LNCAP (cell line): Measurements from ENCODE around the gene RGL4.

Source experiments
- TF ChIP-seq, protein P1 (sequence below): fragments of 450-650 bp; IDR thresholded peaks from 2 replicates; pipeline ENCODE4 v1.5.1; 2017; ENCODE audit warnings: mild to moderate bottlenecking

Gene RGL4, protein sequence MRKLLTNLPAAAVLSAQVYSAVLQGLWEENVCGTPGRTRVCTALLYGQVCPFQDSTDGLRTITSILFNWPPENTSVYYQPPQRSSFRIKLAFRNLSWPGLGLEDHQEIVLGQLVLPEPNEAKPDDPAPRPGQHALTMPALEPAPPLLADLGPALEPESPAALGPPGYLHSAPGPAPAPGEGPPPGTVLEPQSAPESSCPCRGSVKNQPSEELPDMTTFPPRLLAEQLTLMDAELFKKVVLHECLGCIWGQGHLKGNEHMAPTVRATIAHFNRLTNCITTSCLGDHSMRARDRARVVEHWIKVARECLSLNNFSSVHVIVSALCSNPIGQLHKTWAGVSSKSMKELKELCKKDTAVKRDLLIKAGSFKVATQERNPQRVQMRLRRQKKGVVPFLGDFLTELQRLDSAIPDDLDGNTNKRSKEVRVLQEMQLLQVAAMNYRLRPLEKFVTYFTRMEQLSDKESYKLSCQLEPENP

DNA sequence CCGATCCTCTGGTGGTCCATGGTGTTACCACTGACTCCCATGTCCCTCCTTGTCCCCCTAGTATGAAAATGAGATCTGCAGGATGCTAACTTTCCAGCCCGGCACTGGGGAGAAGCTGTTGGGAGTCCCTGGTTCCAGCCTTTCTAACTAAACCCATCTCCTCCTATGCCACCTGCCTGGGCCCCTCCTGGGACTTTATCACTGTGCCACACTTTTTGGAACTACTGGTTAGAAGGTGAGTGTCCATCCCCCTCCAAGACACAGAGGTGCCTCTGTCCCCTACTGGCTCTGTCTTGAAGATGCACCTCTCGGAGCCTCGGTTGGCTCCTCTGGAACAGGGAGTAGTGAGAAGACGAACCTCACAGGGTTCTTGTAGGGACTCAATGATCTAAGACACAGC lies at the start of gene RGL4:
RGL4 (plus strand) TSS at position 301 of the 400 bp plus-strand sequence. CDS start 1,018 bp downstream, outside the sequence.
- TF ChIP-seq, protein P1, sequence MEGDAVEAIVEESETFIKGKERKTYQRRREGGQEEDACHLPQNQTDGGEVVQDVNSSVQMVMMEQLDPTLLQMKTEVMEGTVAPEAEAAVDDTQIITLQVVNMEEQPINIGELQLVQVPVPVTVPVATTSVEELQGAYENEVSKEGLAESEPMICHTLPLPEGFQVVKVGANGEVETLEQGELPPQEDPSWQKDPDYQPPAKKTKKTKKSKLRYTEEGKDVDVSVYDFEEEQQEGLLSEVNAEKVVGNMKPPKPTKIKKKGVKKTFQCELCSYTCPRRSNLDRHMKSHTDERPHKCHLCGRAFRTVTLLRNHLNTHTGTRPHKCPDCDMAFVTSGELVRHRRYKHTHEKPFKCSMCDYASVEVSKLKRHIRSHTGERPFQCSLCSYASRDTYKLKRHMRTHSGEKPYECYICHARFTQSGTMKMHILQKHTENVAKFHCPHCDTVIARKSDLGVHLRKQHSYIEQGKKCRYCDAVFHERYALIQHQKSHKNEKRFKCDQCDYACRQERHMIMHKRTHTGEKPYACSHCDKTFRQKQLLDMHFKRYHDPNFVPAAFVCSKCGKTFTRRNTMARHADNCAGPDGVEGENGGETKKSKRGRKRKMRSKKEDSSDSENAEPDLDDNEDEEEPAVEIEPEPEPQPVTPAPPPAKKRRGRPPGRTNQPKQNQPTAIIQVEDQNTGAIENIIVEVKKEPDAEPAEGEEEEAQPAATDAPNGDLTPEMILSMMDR, result no peak

DNA sequence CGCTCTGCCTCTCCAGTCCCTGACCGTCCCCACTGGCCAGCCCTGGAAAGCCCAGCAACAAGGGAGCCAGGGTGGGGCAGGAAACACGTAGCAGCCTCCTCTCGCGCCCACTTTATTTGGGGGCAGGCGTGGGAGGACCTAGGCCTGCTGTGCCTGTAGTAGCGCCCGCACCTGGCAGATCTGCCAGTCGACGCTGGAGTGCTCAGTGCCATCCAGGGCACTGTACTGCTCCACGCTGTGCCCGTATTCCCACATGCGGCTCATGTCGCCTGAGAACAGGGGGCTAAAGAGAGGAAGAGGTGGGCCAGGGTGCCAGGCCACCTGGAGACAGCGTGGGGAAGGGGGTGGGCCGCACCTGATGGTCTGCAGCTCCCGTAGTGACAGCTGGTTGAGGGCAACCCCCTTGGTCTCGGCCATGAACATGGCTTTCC lies 41.7 kb upstream of the RGL4 start:
- TF ChIP-seq, protein P1, result no peak

DNA sequence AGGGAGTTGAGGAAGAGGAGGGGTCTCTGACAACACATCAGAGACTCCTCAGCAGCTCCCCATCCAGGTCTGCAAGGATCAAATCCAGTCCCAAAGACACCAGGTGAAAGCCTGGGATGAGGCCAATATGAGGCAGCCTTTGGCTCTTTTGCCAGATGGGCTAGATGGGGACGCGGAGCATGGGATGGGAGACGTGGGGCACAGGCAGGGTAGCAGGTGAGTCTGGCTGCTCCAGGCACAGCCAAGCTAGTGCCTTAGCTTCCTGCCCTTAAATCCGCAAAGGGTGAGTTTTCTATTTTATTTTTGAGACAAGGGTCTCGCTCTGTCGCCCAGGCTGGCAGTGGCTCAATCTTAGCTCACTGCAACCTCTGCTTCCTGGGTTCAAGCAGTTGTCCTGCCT lies 39.1 kb upstream of the RGL4 start:
- TF ChIP-seq, protein P1, result no peak

DNA sequence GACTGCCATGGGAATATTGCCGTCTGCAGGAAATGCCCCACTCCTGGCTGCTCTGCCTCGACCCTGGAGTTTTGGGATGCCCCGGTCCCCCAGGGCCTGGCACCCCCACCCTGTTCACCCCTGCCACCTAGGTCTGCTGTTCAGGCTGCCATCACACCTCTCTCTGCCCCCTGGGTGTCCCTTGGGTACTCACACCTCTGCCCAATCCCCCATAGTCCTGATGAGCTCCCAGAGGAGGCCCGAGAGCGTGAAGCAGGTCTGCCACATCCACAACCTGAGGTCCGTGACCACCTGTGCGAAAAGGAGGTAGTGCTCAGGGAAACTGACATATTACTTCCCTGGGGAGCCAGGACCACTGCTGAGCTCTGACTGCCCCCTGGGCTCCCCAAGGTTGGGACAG lies 38.5 kb upstream of the RGL4 start:
- TF ChIP-seq, protein P1, result no peak

DNA sequence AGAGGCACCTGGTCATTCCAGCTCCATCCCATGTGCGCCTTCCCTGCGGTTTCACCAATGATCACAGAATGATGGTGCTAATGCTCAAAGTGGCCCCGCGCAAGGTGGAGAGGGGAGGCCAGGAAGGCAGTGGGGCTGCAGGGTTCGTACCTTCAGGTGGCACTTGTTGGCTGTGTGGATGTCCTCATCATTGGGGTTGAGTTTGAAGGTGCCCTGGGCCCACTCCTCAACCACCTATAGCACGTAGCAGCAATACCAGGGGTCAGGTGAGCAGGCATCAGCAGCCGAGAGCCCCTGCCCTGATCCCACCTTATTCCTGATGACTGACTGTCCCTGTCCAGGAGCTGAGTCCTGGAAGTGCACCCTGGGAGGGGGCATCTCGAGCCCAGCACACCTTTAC lies 38.1 kb upstream of the RGL4 start:
- TF ChIP-seq, protein P1, result no peak

DNA sequence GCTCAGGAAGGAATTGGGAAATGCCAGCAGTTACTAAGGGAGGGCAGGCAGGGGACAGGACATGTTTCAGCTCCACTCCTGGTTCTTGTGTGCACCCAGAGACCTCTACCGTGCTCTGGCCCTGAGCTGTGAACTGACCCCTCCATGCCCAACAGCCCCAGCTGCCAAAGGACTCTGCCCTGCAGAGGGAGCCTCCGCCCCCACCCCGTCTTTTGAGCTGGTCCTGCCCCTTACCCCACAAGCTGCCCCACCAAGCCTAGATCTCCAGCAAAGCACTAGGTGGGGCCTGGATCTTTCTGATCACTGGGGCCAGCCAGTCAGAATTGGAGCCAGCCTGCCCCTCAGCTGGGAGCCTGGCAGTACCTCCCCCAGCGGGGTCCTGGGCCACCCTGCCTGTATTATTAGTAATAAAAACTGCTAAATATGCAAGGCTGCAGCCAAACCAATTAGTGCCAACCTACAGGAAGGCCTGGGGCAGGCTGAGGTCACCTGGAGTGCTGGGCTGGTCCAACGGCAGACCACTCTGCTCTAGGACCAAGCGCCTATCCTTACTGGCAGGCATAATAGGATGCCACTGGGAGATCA lies 34.8 kb upstream of the RGL4 start:
- TF ChIP-seq, protein P1, result no peak

DNA sequence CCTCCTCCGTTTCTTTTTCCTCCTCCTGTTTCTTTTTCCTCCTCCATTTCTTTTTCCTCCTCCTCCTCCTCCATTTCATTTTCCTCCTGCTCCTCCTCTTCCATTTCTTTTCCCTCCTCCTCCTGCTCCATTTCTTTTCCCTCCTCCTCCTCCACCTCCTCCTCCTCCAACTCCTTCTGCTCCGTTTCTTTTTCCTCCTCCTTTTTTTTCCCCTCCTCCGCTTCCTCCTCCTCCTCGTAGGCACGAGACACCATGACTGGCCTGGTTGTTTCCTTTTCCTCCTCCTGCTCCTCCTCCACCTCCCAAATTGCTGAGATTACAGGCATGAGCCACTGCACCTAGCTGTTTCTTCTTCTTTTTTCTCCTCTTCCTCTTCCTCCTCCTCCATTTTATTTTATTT lies 33.1 kb upstream of the RGL4 start:
- TF ChIP-seq, protein P1, result no peak
